GM19238 (cell line): Measurements from ENCODE around the gene SPSB4.
A peak's percentile ranks its signal among the peaks of the same experiment; 100 is the strongest.

Source experiments
- DNase-seq: peaks from one replicate; pipeline ENCODE4 v3.0.0; 2011; ENCODE audit warnings: low spot score; ENCODE audit not compliant: insufficient read length

SPSB4 gene

GRCh38 chr3:141150081-141150830 lies 99.1 kb downstream of the SPSB4 start:
- no peak for DNase-seq

GRCh38 chr3:141150931-141151330 lies 99.8 kb downstream of the SPSB4 start:
- no peak for DNase-seq

- no peak for DNase-seq
Measured at GRCh38 chr3:141151439-141151838, 100.3 kb downstream of the SPSB4 start.

DNA sequence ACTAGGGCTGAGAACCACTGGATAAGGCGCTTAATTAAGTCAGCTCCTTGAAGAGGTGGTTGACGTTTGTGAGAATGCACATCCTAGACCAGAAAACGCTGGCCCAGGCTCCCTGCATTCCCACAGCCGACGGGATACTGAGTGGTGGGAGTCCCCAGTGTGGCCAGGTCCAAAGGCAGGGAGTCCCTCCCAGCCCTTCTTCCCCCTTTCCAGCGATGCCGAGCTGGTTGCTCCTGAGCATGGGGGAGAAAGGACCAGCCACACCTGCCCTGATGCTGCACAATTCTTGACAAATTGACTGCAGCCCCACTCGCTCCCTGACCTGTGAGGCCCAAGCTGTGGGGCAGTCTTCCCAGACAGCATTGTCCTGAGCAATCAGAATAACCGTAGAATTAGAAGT lies 101.0 kb downstream of the SPSB4 start:
- no peak for DNase-seq

DNA sequence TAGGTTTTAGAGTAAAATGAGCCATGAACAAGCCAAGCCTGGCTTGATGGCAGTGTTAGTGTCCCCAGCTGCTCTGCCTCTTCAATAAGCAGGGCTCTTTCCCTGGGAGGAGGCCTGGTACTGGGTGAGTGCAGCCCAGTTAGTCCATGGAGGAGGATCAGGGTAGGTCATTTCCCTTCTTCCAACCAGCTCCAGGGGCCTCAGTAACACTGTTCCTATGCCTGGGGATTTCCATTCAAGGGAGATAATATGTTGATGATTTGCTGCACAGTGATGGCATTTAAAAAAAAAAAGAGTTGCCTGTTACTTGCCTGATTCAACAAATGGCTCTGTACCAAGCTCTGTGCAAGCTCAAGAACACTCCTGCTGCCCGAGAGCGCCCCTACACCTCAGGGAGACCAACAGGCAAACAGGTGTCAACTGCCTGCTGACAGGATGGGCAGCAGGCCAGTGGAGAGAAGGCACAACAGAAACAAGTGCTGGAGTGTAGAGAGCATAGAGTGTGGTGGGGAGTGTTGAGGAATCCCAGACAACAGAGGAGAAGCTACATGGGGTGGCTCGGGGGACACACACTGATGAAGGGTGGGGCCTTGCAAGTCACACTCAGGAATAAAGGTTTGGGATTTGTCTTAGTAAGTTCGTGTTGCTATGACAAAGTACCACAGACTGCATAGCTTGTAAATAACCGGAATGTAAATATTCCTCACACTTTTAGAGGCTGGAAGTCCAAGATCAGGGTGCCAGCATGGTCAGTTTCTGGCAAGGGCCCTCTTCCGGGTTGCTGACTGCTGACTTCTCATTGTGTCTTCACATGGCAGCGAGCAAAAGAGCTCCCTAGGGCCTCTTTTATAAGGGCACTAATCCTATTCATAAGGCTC lies 101.9 kb downstream of the SPSB4 start:
- DNase-seq = no peak

GRCh38 chr3:141153679-141153966 lies 102.5 kb downstream of the SPSB4 start:
- no peak for DNase-seq

DNA sequence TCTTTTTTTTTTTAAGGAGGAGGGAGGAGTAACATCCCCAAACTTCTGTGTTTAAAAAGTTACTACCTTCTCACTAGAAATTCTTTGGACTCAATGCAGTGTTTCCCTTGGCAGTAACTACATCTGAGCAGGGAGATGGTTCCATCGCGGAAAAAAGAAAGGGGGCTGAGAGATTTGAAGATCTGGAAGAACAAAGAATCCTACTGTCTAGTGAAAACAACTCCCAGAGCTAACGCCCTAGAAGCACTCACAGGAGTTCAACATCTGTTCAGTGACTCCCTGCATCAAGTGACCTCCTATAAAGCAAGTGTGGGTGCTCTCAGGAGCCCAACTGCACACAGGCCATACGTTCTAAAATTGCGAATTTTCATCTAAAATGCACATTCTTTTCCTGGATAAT lies 113.7 kb downstream of the SPSB4 start:
- no peak for DNase-seq

- no peak for DNase-seq
Measured at GRCh38 chr3:141167681-141168080, 116.5 kb downstream of the SPSB4 start.

DNA sequence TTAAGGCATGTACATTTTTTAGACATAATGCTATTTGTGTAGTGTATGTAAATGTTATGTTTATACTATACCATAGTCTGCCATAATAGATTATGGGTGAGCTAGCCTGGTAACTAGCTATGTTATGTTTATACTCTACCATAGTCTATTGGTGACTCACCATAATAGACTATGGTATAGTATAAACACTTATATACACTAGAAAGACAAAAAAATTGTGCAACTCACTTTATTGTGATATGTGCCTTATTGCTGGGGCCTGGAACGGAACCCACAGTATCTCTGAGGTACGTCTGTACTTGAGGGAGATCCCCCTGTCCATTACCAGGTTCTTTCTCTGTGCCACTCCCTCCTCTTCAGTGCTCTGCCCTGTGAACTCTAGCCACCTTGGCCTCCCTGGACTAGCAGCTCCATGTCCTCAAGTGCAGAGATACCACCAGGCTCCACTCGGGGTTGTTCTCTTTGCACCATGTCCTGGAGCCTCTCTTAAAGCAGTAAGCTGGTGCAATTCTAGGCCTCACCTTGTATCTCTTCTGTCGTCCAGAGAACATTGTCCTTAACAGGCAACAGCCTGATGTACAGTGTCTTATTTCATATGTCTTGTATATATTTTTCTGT lies 119.6 kb downstream of the SPSB4 start:
- DNase-seq = no peak

DNA sequence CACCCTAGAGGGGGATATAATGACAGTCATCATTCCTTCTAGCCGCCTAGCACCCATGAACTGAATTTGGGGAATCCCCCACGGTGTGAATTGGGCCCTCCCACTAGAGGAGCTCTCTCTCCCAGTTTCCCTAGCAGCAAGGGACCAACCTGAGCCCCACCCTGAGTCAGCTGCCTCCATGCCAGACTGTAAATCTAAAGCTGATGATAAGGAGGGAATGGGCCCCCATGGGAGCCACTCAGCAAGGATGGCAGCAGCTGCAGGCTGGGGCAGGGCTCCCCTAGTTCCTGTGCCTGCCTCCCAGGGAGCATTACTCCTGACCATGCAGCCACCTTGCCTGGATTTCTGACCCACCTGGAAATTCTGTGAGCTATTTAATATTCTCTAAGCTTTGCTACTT lies 123.5 kb downstream of the SPSB4 start:
- DNase-seq = no peak

GRCh38 chr3:141176775-141177174 lies 125.6 kb downstream of the SPSB4 start:
- no peak for DNase-seq

GRCh38 chr3:141178026-141178425 lies 126.9 kb downstream of the SPSB4 start:
- DNase-seq = no peak

DNA sequence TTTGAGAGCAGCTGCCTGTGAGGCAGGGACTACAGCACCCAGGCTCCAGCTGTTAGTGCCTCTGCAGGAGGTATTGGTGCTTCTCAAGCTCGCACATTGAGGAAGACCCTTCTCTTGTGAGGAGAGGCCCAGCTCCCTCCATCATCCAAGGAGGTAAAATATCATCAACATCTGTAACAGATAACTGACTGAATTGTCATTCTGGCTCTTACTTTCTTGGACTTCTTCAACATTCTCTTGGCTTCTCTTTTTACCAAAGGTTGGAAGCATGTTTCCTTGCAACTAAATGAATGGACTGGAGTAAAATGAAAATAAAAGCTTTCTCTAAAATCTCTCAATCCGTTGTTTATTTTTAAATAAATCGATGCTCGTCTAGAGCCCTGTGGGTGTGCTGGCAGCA lies 127.4 kb downstream of the SPSB4 start:
- no peak for DNase-seq

- DNase-seq = no peak
Measured at GRCh38 chr3:141179983-141180382, 128.8 kb downstream of the SPSB4 start.

DNA sequence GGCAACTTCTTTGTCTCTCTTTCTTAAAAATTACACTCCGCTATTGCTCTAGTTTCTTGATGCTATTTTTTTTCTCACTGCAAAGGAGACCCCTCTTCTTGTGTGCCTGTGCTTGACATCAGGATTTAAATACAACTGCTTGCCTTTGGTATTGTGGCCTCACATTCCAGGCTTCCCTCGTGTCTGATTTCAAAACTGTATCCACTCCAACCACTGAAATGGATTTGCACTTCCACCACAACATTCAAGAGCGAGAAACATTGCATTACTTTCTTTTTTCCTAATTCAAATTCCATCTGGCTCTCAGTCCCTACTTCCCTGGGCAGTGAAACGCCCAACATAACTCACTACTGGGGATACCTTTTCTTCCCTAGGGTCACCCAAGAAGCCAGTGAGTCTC lies 130.0 kb downstream of the SPSB4 start:
- no peak for DNase-seq

- no peak for DNase-seq
Measured at GRCh38 chr3:141181819-141182218, 130.7 kb downstream of the SPSB4 start.

GRCh38 chr3:141183606-141184005 lies 132.5 kb downstream of the SPSB4 start:
- no peak for DNase-seq

- DNase-seq = no peak
Measured at GRCh38 chr3:141184430-141184829, 133.3 kb downstream of the SPSB4 start.

DNA sequence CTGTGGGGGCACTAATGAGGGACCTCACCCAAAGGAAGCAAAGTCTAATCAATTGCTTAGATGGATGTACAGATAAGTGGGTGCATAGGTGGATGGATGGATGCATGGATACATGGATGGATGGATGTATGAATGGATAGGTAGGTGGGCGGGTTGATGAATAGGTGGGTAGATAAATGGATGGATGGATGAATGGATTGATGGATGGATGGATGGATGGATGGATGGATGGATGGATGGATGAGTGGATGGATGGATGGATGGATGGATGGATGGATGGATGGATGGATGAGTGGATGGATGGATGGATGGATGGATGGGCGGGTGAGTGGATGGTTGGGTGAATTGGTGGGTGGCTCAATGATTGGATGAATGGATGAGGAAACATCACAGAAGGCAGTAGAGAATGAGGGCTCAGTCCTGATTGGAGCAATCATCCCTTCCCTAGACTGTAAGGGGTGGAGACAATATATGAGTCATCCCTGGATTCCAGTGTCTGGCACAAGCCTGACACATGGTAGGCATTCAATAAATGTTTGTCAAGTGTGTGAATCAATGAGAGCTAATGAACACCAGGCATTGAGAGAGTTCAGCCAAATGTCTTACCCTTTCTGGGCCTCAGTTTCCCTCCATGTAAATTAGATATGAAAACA lies 140.1 kb downstream of the SPSB4 start:
- DNase-seq = no peak

- peak; percentile 58 for DNase-seq
Measured at GRCh38 chr3:141192345-141192744, 141.2 kb downstream of the SPSB4 start.

GRCh38 chr3:141193066-141193830 lies 142.1 kb downstream of the SPSB4 start:
- no peak for DNase-seq
